H7 (cell line): ENCODE results near the gene OSGEP. TPM values are rescaled to one million over a fixed set of nuclear protein-coding genes. Genes with fewer than 3 reads are reported as not detected.

Source experiments
- DNase-seq: peaks from one replicate; pipeline ENCODE4 v3.0.0; 2012
- H3K27me3 ChIP-seq: 2 replicates; pipeline ENCODE4 v1.6.0; 2011; ENCODE audit warnings: mild to moderate bottlenecking, low read length; ENCODE audit not compliant: control insufficient read depth, insufficient read depth
- H3K36me3 ChIP-seq: replicated peaks from 2 replicates; pipeline ENCODE4 v1.5.1; 2011; ENCODE audit warnings: low read length; ENCODE audit not compliant: control insufficient read depth, insufficient read depth
- H3K4me3 ChIP-seq: 2 replicates; pipeline ENCODE4 v1.5.1; 2011; ENCODE audit warnings: low read depth, mild to moderate bottlenecking, control low read depth, low read length, moderate library complexity; ENCODE audit not compliant: insufficient read depth
- total RNA-seq: library from RNA; depleted of rRNA; stranded (reverse); fragments of >200 nt; shearing (Covaris generic); gene quantifications from 2 replicates; pipeline ENCODE4 v1.2.3, GENCODE V29; 2014; rRNA removed

OSGEP gene
- total RNA-seq: 58.4 and 62.6 TPM in 2 replicates

- no peaks in the 10 kb centered on the region for H3K27me3 ChIP-seq
- H3K4me3 ChIP-seq: peak within 1 kb of the TSS; percentile 77
- peak; percentile 96 for DNase-seq
- peaks cover 32% of the 10 kb centered on the region for H3K36me3 ChIP-seq
Measured at GRCh38 chr14:20454516-20455354, at the start of gene OSGEP, which contains the start of gene APEX1. Gene OSGEP (minus strand): TSS chr14:20454812. CDS start chr14:20454683, 129 bp downstream. Gene APEX1 (plus strand): TSS chr14:20455226. CDS start chr14:20455646, 420 bp downstream.

GRCh38 chr14:20503898-20504297 is 49.3 kb upstream of the OSGEP start:
- Histone ChIP-seq H3K4me3 (no peak overlapping the region), H3K27me3 (no peaks in the 10 kb centered on the region), H3K36me3 (no peaks in the 10 kb centered on the region)
- DNase-seq: no peak

- H3K27me3 ChIP-seq: no peaks in the 10 kb centered on the region
- no peak for DNase-seq
- no peaks in the 10 kb centered on the region for H3K36me3 ChIP-seq
- H3K4me3 ChIP-seq: no peak overlapping the region
Measured at GRCh38 chr14:20501346-20501745, 46.7 kb upstream of the OSGEP start.

GRCh38 chr14:20499881-20500280 is 45.3 kb upstream of the OSGEP start:
- Histone ChIP-seq H3K36me3 (no peaks in the 10 kb centered on the region; the same call in 1 of the 2 replicates), H3K4me3 (no peak overlapping the region), H3K27me3 (no peaks in the 10 kb centered on the region)
- DNase-seq: no peak

- Histone ChIP-seq H3K36me3 (no peaks in the 10 kb centered on the region; the same call in 1 of the 2 replicates), H3K4me3 (no peak overlapping the region), H3K27me3 (no peaks in the 10 kb centered on the region)
- peak; percentile 58 for DNase-seq
Measured at GRCh38 chr14:20499108-20499507, 44.5 kb upstream of the OSGEP start.

- Histone ChIP-seq H3K4me3 (no peak overlapping the region), H3K36me3 (no peaks in the 10 kb centered on the region; the same call in 1 of the 2 replicates), H3K27me3 (no peaks in the 10 kb centered on the region)
- DNase-seq: no peak
Measured at GRCh38 chr14:20498622-20499021, 44.0 kb upstream of the OSGEP start.

GRCh38 chr14:20494935-20495766 is 40.5 kb upstream of the OSGEP start:
- DNase-seq: no peak
- H3K27me3 ChIP-seq: no peaks in the 10 kb centered on the region
- no peak overlapping the region for H3K4me3 ChIP-seq
- no peaks in the 10 kb centered on the region; the same call in 1 of the 2 replicates for H3K36me3 ChIP-seq

- no peaks in the 10 kb centered on the region; the same call in 1 of the 2 replicates for H3K36me3 ChIP-seq
- no peaks in the 10 kb centered on the region for H3K27me3 ChIP-seq
Measured at GRCh38 chr14:20493634-20494033, 39.0 kb upstream of the OSGEP start.

GRCh38 chr14:20492486-20492885 is 37.9 kb upstream of the OSGEP start:
- H3K27me3 ChIP-seq: no peaks in the 10 kb centered on the region
- H3K4me3 ChIP-seq: no peak overlapping the region
- H3K36me3 ChIP-seq: no peaks in the 10 kb centered on the region; the same call in 1 of the 2 replicates
- DNase-seq: no peak

More at GRCh38 chr14:20493634-20494033, 39.0 kb upstream of the OSGEP start:
- DNase-seq: no peak
- no peak overlapping the region for H3K4me3 ChIP-seq

GRCh38 chr14:20490563-20490962 is 36.0 kb upstream of the OSGEP start:
- Histone ChIP-seq H3K27me3 (no peaks in the 10 kb centered on the region), H3K36me3 (no peaks in the 10 kb centered on the region; the same call in 1 of the 2 replicates), H3K4me3 (no peak overlapping the region)
- DNase-seq: no peak

- Histone ChIP-seq H3K27me3 (no peaks in the 10 kb centered on the region), H3K4me3 (no peak overlapping the region), H3K36me3 (no peaks in the 10 kb centered on the region)
- DNase-seq: no peak
Measured at GRCh38 chr14:20489093-20489994, 34.7 kb upstream of the OSGEP start.

- DNase-seq: no peak
Measured at GRCh38 chr14:20487396-20487725, 32.7 kb upstream of the OSGEP start.

GRCh38 chr14:20486684-20487395 is 32.2 kb upstream of the OSGEP start:
- DNase-seq: no peak
- H3K36me3 ChIP-seq: no peaks in the 10 kb centered on the region
- no peak overlapping the region for H3K4me3 ChIP-seq
- no peaks in the 10 kb centered on the region for H3K27me3 ChIP-seq

More at GRCh38 chr14:20487396-20487725, 32.7 kb upstream of the OSGEP start:
- H3K27me3 ChIP-seq: no peaks in the 10 kb centered on the region
- H3K4me3 ChIP-seq: no peak overlapping the region
- H3K36me3 ChIP-seq: no peaks in the 10 kb centered on the region
